Measurements from ENCODE around the gene SRRM1. TPM values are rescaled to one million over a fixed set of nuclear protein-coding genes. Genes with fewer than 3 reads are reported as not detected.

Gene SRRM1
- total RNA-seq, 2 donors from 2014 or later, result 110 to 147 TPM

DNA sequence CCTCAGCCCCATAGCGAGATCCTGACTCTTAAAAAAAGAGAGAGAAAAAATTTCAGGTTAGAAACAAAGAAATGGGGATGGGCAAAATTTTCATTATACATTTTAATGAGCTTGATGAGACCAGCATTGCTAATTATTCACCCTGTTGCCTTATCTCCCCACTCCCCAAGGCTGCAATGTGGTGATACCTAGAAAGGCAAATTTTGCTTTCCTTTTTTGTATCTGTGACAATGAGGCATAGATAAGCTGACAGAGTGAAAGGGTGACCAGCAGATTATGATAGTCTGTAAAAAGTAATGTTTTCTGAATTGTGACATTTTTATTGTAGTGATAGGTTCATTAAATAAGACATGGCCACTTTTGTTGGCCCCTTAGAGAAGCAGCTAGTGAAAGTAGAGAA lies 12.9 kb downstream of the SRRM1 start:
- Histone ChIP-seq H3K9ac (ENCODE audit: low read depth in 2 of 2, low read length in 2 of 2) (no peak overlapping the region), H3K36me3 (peaks cover 43% of the 10 kb centered on the region), H3K27ac (no peak overlapping the region), H3K4me3 (no peak overlapping the region), H3K27me3 (no peaks in the 10 kb centered on the region), H3K4me1 (no peaks in the 10 kb centered on the region), H3K9me3 (no peaks in the 10 kb centered on the region)
- DNase-seq, result no peak
- intact Hi-C loops (cut with DNase I), result no loop called here
- TF ChIP-seq, protein P1, sequence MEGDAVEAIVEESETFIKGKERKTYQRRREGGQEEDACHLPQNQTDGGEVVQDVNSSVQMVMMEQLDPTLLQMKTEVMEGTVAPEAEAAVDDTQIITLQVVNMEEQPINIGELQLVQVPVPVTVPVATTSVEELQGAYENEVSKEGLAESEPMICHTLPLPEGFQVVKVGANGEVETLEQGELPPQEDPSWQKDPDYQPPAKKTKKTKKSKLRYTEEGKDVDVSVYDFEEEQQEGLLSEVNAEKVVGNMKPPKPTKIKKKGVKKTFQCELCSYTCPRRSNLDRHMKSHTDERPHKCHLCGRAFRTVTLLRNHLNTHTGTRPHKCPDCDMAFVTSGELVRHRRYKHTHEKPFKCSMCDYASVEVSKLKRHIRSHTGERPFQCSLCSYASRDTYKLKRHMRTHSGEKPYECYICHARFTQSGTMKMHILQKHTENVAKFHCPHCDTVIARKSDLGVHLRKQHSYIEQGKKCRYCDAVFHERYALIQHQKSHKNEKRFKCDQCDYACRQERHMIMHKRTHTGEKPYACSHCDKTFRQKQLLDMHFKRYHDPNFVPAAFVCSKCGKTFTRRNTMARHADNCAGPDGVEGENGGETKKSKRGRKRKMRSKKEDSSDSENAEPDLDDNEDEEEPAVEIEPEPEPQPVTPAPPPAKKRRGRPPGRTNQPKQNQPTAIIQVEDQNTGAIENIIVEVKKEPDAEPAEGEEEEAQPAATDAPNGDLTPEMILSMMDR (IDR thresholded peaks at IDR 0.05), result no peak

DNA sequence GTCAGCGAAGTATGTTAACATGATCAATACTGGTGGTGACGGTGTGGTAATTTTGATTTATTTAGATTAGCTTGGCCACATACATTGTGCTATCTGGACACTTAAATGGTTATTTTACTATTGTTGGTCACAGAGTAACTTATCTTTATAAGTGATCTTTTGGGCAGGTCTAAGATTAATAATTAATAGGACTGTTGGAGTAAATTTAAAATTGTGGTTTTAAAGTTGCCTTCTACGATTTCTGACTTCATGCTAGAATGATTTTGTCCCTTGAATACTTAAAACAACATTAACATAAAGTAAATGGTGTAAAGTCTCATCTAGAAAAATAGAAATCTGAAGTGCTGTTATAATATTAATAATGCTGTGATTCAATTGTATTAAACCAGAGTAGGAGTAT lies 14.7 kb downstream of the SRRM1 start:
- Histone ChIP-seq H3K36me3 (peaks cover 36% of the 10 kb centered on the region), H3K4me1 (no peaks in the 10 kb centered on the region), H3K4me3 (no peak overlapping the region), H3K9ac (ENCODE audit: low read depth in 2 of 2, low read length in 2 of 2) (no peak overlapping the region), H3K27me3 (no peaks in the 10 kb centered on the region), H3K27ac (no peak overlapping the region), H3K9me3 (no peaks in the 10 kb centered on the region)
- intact Hi-C loops (cut with DNase I), result no loop called here
- TF ChIP-seq, protein P1 (IDR thresholded peaks at IDR 0.05), result no peak
- DNase-seq, result no peak

- Histone ChIP-seq H3K27ac (no peak overlapping the region), H3K9ac (ENCODE audit: low read depth in 2 of 2, low read length in 2 of 2) (no peak overlapping the region), H3K27me3 (no peaks in the 10 kb centered on the region), H3K4me3 (no peak overlapping the region), H3K4me1 (no peaks in the 10 kb centered on the region), H3K9me3 (no peaks in the 10 kb centered on the region), H3K36me3 (peaks cover 27% of the 10 kb centered on the region)
- TF ChIP-seq, protein P1 (IDR thresholded peaks at IDR 0.05), result no peak
- no peak for DNase-seq
- intact Hi-C loops (cut with DNase I), result no loop called here
Measured at GRCh38 chr1:24659166-24659904, 16.2 kb downstream of the SRRM1 start.

DNA sequence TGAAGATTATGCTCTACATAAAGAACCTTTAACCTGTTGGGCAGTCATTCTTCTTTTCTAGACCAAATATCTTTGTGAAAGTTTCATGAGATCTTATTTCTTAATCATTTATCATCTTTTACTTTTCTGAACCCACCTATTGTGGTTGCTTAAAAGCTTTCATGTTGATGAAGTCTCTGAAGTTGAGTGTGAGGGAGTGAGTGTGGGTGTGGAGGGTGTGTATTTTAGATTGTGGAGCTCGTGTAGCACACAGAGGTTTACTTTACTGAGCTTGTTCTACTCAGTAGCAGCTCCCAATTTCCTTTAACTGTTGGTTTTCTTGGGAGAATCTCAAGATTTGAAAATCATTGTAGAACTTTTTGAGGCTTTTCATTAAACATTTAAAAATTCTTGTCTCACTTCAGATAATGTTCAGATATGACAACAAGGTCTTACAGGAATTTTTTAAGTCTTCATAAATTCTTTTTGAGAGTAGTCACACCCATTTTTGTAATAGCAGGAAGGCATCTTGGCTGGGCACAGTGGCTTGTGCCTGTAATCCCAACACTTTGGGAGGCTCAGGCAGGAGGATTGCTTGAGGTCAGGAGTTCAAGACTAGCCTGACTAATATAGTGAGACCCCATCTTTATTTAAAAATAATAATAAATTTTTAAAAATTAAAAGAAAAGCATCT lies 17.0 kb downstream of the SRRM1 start:
- TF ChIP-seq, protein P1 (IDR thresholded peaks at IDR 0.05), result no peak
- H3K36me3 ChIP-seq, result peaks cover 22% of the 10 kb centered on the region
- no peak for DNase-seq
- H3K27ac ChIP-seq, result no peak overlapping the region
- H3K4me3 ChIP-seq, result no peak overlapping the region
- intact Hi-C loops (cut with DNase I), result loop anchor here (10.0 kb wide), 1 partner anchor 685 kb away; no protein-coding TSS in a partner anchor
- no peaks in the 10 kb centered on the region for H3K9me3 ChIP-seq
- H3K4me1 ChIP-seq, result no peaks in the 10 kb centered on the region
- H3K9ac ChIP-seq (ENCODE audit: low read depth in 2 of 2, low read length in 2 of 2), result no peak overlapping the region
- no peaks in the 10 kb centered on the region for H3K27me3 ChIP-seq

DNA sequence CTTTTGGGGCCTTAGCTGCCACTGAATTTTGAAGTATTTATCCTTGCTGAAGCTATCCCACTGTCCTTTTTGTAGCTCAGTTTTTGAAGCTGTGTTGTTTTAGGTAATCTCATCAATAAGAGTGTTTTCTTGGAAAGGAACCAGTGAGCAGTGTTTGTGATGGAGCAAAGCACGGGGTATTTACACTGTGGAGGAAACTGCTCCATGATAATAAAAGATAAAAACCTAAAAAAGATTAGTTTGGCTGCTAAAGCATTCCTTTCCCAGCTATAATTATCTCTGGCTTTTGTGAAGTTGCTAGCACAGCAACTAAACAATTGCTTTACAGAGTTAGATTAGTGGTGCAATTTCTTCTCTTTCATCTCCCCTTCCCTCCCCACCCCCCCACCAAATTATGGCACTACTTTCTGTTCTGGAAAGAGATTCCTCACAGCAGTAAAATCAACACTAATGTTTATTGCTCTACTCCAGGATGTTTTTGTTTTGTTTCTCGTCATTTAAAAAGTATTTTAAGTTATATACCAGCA lies 21.5 kb downstream of the SRRM1 start:
- TF ChIP-seq, protein P1 (IDR thresholded peaks at IDR 0.05), result no peak
- intact Hi-C loops (cut with DNase I), result loop anchor here (10.0 kb wide), 1 partner anchor 680 kb away; no protein-coding TSS in a partner anchor
- H3K27me3 ChIP-seq, result no peaks in the 10 kb centered on the region
- H3K36me3 ChIP-seq, result peaks cover 8% of the 10 kb centered on the region
- no peak overlapping the region for H3K4me3 ChIP-seq
- H3K27ac ChIP-seq, result no peak overlapping the region
- no peaks in the 10 kb centered on the region for H3K9me3 ChIP-seq
- H3K9ac ChIP-seq (ENCODE audit: low read depth in 2 of 2, low read length in 2 of 2), result no peak overlapping the region
- DNase-seq, result no peak
- no peaks in the 10 kb centered on the region for H3K4me1 ChIP-seq

Measured in colonic mucosa (tissue), 4 donors.